Endothelial cell of umbilical vein (primary cell): ENCODE data around the gene PRUNE2.

ENCODE experiments used
- CTCF ChIP-seq, 2 donors: IDR thresholded peaks; 1 replicate in 1 of 2; 2 replicates in 1 of 2; pipeline ENCODE4 v1.5.1; 2011; ENCODE audit warnings: low read length in 2 of 2, mild to moderate bottlenecking in 2 of 2, moderate library complexity in 2 of 2, control low read depth in 1 of 2, inconsistent platforms in 1 of 2, low read depth in 1 of 2; ENCODE audit not compliant: insufficient read depth in 1 of 2; ENCODE audit errors: extremely low read depth in 1 of 2
- EZH2 ChIP-seq: IDR thresholded peaks from 2 replicates; pipeline ENCODE4 v1.6.1; 2012; ENCODE audit warnings: borderline replicate concordance, low read depth, mild to moderate bottlenecking, moderate library complexity, low read length, inconsistent platforms; ENCODE audit not compliant: severe bottlenecking
- GATA2 ChIP-seq: IDR thresholded peaks from 2 replicates; pipeline ENCODE4 v1.7.0; 2011; ENCODE audit warnings: low read depth, mild to moderate bottlenecking, moderate library complexity, mixed read lengths, low read length; ENCODE audit not compliant: insufficient read length, insufficient read depth
- JUN ChIP-seq: IDR thresholded peaks from 2 replicates; pipeline ENCODE4 v1.6.1; 2011; ENCODE audit warnings: borderline replicate concordance, low read depth; ENCODE audit not compliant: insufficient read length, insufficient read depth
- MAX ChIP-seq: IDR thresholded peaks from 2 replicates; pipeline ENCODE4 v1.6.1; 2011; ENCODE audit not compliant: insufficient read depth, insufficient read length
- MYC ChIP-seq: IDR thresholded peaks from one replicate; pipeline ENCODE4 v1.6.1; 2011; ENCODE audit warnings: mild to moderate bottlenecking, low read depth, low read length
- POLR2A ChIP-seq: IDR thresholded peaks from 2 replicates; pipeline ENCODE4 v1.6.1; 2012; ENCODE audit warnings: low read depth, mild to moderate bottlenecking, control low read depth, low read length
- POLR2AphosphoS5 ChIP-seq: IDR thresholded peaks from 2 replicates; pipeline ENCODE4 v1.6.1; 2012; ENCODE audit warnings: low read depth, mild to moderate bottlenecking, control low read depth, low read length, moderate library complexity; ENCODE audit not compliant: insufficient read depth

- TF ChIP-seq CTCF (IDR thresholded peaks at IDR 0.05; ENCODE audit: extremely low read depth in 1 of 2, insufficient read depth in 1 of 2, low read depth in 1 of 2, low read length in 2 of 2): no peak
- TF ChIP-seq EZH2: no peak
- TF ChIP-seq JUN: no peak
- no peak for TF ChIP-seq POLR2AphosphoS5
- TF ChIP-seq POLR2A: no peak
- TF ChIP-seq GATA2: no peak
- TF ChIP-seq MYC: no peak
- no peak for TF ChIP-seq MAX
Observed at GRCh38 chr9:76798527-76798926, 107.4 kb downstream of the PRUNE2 start.
